Measurements from ENCODE around the gene EMX1.

Gene EMX1

DNA sequence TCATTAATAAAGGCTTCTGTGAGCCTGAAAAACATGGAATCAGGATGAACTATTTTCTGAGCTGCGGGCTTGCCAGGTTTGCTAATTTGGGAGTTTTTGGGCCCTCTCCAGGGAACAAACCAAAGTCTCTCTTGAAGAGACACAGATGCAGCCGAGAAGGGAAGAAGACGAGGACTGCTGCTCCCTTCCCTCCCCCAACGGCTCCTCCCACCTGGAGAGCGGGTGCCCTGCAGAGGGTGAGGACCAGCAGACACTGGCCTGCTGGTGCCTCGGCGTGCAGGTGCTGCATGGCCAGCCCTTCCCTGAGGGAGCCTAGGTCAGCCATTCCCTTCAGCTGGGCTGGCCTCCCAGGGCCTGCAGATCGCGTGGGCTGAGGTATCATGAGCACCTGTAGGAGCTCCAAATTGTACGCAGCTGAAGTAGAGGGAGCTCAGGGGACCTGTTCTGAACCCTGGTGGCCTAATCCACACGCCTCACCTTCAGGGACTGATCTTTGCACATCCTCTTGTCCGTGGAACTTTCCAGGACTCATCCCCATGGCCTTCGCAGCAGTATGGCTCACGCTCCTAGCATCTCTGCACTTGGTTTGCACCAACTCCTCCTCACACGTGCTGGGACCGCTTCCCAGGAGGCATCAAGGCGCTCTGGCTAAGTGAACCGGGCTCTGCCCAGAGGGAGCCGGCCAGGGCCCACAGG lies 19.5 kb downstream of the EMX1 start:
- DNase-seq (ENCODE audit: insufficient read length, low spot score) = no peak
- TF ChIP-seq POLR2A (IDR thresholded peaks at IDR 0.05; ENCODE audit: low read depth, low read length) = no peak
- FAIRE-seq = no peak

DNA sequence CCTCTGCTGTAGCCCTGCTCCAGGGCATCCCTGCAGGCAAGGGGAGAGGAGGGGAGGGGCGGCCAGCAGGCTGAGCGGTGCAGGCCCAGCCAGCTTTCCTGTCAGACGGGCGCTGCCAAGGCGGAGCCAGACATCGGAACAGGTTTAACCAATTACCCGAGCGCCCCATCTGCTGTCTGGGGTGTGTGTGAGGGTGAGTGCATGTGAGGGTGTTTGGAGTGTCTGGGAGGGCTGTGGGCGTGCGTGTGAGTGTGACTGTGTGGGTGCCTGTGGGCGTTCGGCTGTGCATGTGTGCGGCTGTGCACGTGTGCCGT lies 20.0 kb downstream of the EMX1 start:
- no peak for FAIRE-seq
- no peak for TF ChIP-seq POLR2A (IDR thresholded peaks at IDR 0.05; ENCODE audit: low read depth, low read length)
- DNase-seq (ENCODE audit: insufficient read length, low spot score) = no peak

DNA sequence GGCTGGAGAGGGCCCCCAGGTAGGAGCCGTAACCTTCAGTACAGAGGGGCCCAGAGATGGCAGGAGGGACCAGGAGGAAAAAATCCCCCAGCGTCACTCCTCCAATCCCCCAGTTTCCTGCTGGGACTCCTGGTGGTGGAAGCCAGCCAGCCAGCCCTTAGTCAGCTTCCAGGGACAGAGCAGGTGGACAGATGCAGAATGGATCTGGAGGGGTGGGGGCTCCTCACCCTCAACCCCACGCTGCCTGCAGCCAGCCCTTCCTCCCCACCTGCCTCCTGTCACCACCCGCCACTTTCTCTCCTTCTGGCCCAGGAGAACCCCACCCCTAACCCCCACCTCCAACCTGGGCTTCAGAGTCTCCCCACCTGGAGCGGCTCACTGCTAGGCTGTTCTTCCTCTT lies 21.1 kb downstream of the EMX1 start:
- TF ChIP-seq POLR2A (IDR thresholded peaks at IDR 0.05; ENCODE audit: low read depth, low read length) = no peak
- DNase-seq (ENCODE audit: insufficient read length, low spot score) (no peak), FAIRE-seq (no peak)

DNA sequence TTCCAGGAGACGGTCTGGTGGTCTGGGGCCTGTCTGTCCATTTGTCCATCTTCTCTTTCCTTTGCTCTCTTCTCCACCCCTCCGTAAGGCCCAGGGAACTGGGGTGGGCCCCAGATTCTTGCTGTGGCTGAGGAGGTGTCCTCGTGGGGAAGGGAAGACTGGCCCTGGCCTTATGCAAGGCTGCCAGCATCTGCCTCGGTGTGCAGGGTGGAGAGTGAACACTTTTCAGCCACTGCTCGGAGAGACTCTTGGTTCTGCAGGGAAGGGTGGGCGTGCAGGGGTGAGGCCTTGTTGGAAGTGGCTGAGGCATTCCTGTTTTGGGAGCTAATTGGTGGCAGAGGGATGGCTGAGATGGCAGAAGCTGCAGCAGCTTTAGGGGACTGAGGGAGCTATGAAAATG lies 23.0 kb downstream of the EMX1 start:
- FAIRE-seq = no peak
- DNase-seq (ENCODE audit: insufficient read length, low spot score) = no peak
- TF ChIP-seq POLR2A (IDR thresholded peaks at IDR 0.05; ENCODE audit: low read depth, low read length) = no peak

DNA sequence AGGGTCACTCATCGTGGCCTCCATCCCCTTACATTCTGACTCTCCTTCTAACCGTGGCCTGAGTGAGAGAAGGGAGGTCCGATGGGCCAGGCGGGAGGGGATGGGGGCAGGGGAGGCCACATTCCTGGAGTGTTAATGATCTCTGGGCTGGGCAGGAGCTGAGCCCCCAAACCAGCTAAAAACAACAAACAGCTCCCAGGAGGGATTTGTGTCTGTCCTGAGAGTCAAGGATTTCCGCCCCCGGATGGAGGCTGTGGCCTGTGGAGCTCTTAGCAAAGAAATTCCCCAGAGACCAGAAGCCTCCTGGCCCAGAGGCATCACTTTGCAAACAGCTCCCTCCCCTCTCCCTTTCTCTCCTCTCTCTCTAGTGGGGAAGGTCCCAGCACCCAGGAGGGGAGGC lies 23.5 kb downstream of the EMX1 start:
- no peak for DNase-seq (ENCODE audit: insufficient read length, low spot score)
- TF ChIP-seq POLR2A (IDR thresholded peaks at IDR 0.05; ENCODE audit: low read depth, low read length) = no peak
- FAIRE-seq = no peak

DNA sequence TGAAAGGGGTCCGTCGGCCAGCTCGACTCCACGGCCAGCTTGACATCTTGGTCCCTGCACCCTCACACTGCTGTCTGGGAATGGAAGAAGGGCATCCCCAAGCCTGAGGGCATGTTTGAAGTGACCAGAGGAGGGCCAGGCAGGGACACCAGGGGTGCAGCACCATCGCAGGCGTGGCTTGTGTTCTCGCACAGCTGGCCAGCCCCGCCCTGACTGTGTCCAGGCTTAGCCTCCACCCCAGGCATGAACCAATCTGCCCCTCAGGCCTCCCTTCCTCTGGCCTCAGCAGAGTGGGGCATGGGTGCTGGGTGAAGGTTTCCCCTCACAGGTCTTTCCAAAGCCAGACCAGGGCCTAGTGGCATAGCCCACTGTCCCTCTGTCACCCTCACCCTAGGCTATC lies 25.0 kb downstream of the EMX1 start:
- no peak for TF ChIP-seq POLR2A (IDR thresholded peaks at IDR 0.05; ENCODE audit: low read depth, low read length)
- no peak for FAIRE-seq

DNA sequence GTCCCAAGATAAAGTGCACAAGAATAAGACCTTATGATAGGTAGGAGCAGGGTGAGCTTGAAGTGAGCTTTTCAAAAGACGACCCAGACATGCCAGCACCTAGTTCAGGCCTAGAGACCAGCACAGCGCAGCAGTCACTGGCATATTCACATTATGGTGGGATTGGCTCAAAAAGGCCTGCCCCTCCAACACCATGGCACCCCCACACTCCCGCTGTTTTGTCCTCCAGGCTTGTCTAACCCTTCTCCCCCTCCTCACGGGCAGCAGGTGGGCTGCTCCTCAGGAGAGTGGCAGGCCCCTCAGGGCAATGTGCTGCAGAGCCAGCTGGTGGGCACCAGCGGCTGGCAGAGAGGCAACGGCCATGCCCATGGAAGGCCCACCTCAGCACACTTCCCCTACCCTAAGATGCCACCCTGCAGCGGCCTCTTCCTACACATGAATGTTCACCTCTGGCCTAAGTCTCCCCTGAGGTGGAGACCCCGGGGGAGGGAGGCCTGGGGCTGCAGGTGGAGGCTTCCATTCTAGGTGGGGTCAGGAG lies 25.6 kb downstream of the EMX1 start:
- DNase-seq (ENCODE audit: insufficient read length, low spot score) = no peak
- no peak for TF ChIP-seq POLR2A (IDR thresholded peaks at IDR 0.05; ENCODE audit: low read depth, low read length)
- FAIRE-seq = no peak

More for the DNA sequence above, 25.0 kb downstream of the EMX1 start:
- no peak for DNase-seq (ENCODE audit: insufficient read length, low spot score)

DNA sequence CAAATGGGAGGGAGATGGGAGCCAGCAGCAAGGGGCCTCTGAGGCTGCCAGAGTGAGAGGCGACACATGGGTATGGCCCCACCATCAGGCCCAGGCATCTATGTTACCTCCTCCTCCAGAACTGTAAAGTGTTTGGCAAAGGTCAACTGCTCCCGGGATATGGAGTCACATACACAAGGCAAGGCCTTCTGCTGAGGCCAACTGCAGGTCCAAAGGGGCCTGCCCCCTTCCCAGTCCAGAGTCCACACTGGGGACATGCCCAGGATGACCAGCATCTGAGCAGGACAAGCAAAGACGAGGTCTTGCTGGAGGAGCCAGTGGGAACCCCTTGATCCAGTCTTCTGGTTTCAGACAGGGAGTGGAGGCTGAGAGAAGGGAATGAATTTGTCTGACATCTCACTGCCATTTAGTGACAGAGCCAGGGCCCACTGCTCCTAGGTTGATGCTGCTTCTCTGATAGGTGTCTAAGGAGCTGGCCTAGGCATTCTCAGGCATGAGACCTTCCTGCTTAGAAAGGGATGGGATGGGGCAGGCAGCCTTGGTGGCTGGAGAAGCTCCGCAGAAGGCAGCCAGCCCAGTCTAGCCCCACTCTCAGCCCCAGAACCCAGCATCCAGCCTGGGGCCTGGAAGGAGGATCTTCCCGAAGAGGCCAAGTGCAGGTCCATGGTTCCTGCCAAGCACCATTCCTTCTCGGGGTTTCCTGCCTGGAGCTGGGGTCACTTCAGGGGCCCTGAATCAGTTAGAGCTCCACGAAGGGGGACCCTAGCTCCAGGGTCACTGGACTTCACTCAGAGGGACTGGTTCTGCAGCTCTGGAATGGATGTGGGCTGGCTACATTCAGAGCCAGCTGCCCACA lies 26.4 kb downstream of the EMX1 start:
- DNase-seq (ENCODE audit: insufficient read length, low spot score) = no peak
- no peak for TF ChIP-seq POLR2A (IDR thresholded peaks at IDR 0.05; ENCODE audit: low read depth, low read length)
- no peak for FAIRE-seq

DNA sequence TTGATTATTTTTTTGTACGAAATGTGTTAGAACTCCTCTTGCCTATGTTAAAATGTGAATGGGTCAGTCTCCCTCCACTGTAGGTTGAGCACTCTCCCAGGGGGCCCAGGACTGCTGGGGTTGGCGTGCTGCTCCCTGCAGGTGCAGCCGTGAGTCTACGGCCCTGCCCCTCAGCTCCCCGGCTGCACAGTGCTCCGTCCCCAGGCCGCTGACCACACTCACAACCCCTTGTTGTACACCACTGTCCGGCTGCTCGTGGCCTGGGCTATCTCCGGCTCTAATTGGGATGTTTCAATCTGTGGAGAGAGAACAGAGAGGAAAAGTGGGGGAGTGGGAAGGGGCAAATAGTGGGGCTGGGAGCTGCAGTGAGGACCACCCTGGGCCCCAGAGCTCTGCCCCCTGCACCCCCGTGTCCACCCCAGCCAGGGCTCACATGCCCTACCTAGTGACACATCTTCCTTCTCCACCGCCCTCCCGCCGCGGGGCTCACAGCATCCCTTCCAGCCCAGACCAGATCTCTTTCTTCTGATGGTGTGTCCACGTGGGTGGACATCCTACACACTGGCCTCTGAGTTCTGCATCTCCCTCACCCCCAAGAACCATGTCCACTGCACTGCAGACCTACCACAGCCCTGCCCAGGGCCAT lies 27.6 kb downstream of the EMX1 start:
- FAIRE-seq = no peak
- TF ChIP-seq POLR2A (IDR thresholded peaks at IDR 0.05; ENCODE audit: low read depth, low read length) = no peak
- DNase-seq (ENCODE audit: insufficient read length, low spot score) = no peak

DNA sequence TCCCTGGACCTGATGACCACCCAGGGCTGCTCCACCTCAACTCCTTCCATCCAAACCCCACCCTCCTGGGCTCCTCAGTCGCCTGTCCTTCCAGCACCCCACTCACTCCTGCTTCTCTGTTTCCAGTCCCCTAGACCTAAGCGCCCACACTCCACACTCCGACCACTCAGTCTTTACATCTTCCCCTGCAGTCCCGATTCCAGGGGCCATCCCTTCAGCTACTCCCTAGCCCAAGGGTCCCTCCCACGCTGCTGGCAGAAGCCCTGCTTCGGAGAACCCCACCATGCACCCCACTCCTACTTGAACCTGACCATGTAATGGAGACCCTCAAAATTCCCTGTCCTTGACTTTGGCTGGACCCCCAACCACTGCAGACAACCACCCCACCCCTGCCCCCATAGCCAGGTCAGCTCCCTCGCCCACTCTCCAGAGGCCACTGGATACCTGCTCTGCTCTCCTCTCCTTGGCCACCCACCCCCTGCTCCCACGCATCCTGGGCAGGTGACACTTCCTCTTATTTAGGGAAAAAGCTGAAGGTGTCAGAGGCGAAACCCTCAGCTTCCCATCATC lies 28.2 kb downstream of the EMX1 start:
- no peak for FAIRE-seq
- no peak for DNase-seq (ENCODE audit: insufficient read length, low spot score)

DNA sequence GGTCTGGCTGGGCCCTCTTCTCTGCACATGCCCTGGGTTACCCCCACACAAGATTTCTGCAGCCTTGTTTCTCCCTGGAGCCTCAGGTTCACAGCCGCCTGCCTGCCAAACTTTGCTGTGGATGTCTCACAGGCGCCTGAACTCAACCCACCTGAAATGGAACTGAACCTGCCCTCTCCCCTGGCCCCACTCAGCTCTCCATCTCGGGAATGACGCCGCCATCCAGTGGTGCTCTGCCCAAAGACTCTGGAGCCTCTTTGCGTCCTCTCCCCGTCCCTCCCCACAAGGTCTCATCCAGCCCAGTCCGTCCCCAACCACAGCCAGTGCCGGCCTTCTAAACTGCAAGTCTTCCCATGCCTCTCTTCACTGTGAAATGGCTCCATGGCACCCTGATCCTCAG lies 29.1 kb downstream of the EMX1 start:
- no peak for TF ChIP-seq POLR2A (IDR thresholded peaks at IDR 0.05; ENCODE audit: low read depth, low read length)
- FAIRE-seq (no peak), DNase-seq (ENCODE audit: insufficient read length, low spot score) (no peak)

More for the DNA sequence above, 28.2 kb downstream of the EMX1 start:
- TF ChIP-seq POLR2A (IDR thresholded peaks at IDR 0.05; ENCODE audit: low read depth, low read length) = no peak

DNA sequence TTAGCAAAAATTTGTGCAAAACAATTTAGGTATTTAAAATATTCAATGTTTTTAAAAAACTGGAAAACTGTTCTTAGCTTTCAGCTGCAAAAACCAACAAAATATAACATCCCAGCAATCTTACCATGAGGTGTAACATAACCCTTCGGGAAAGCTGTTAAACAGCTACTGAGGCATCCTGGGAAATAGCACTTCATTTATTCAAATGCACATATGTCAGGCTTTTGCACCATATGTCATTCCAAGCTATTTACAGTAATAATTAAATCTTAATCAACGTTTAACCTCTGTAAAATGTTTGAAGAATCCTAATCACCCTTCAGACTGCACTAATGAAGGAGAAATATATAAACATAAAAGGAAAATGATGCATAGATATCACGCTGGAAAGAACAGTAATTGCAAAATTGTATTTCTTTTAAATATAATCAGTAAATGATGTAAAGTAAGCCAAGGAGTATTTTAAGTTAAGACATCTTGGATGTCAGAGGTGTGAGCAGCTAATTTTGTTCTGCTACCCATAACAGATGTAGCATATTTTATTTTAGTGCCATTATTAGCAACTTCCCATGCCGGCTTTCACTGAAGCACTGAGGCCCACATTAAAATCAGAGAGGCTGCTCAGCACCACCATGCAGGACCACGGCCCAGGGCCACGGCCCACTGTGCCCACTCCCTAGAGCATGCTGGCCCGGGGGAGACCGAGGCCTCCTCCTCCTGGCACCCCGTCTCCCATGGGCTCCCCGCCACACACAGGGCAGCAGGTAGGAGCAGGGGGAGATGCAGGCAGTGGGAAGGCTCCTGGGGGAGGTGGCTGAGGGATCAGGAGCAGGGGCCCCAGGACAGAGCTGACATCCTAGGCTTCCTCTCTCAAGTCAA lies 30.9 kb downstream of the EMX1 start:
- FAIRE-seq (no peak), DNase-seq (ENCODE audit: insufficient read length, low spot score) (no peak)
- TF ChIP-seq POLR2A (IDR thresholded peaks at IDR 0.05; ENCODE audit: low read depth, low read length) = no peak

DNA sequence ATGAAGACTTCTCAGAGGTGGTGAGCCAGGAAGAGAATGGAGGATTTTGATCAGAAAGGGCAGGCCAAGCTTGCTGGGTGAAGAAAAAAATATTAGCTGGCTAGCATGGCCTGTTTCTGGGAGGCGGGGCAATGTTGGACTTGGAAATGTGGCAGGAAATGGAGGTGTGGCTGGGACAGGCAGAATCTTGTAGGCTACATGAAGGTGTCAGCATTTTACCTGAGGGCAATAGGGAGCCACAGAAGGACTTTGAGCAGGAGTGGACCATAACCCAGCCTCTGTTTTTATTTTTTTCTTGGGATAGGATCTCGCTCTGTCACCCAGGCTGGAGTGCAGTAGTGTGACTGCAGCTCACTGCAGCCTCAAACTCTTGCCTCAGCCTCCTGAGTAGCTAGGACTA lies 31.7 kb downstream of the EMX1 start:
- TF ChIP-seq POLR2A (IDR thresholded peaks at IDR 0.05; ENCODE audit: low read depth, low read length) = no peak
- FAIRE-seq = no peak
- no peak for DNase-seq (ENCODE audit: insufficient read length, low spot score)

Measured in H54 (cell line).